Posterior vena cava (tissue), 2 donors: Measurements from ENCODE around the gene SLC12A4. TPM values are rescaled to one million over a fixed set of nuclear protein-coding genes. Genes with fewer than 3 reads are reported as not detected.
"Not testable (repeated sequence)": the region's sequence is repeated elsewhere in the genome, so short reads cannot be mapped to it uniquely, and the experiment has no call there.

Experiments
- DNase-seq: peaks from one replicate; pipeline ENCODE4 v3.0.0-alpha.2; 2020; ENCODE audit warnings: low spot score
- intact Hi-C, 2 donors: fragments of 100-400 bp; cut with DNase I; formaldehyde crosslinking; loops; one replicate each; pipeline versions ENCODE4 v1.14.1 to v1.14.2; 2022 to 2023
- long read RNA-seq, 2 donors: library from polyadenylated mRNA; unstranded; transcript quantifications; one replicate each; pipeline ENCODE4 v2.0.0, GENCODE V29; 2020 to 2021
- total RNA-seq, 2 donors: library from RNA; stranded (reverse); fragmentation: NEBNext Ultra II Directional; extraction: Animal tissue kit (Norgen Biotek cat#: 25700); gene quantifications; one replicate each; pipeline ENCODE4 v1.2.1, GENCODE V29; 2021
- donor health status: DM: yes; HTN: yes; CAD: no.
- donor health status: DM: yes; HTN: yes; CAD: no.

Gene SLC12A4
- total RNA-seq, result 10 to 100 TPM; 82.6 to 90.1 TPM
- long read RNA-seq, donor 1, full-length matches to known transcripts, result 20 of 46 reads
- long read RNA-seq, donor 1, partial matches to known transcripts, result 19 of 46 reads
- long read RNA-seq, donor 1, other reads (novel, unspliced or antisense), result 7 of 46 reads
- long read RNA-seq, donor 2, full-length matches to known transcripts, result 11 of 86 reads
- long read RNA-seq, donor 2, partial matches to known transcripts, result 68 of 86 reads
- long read RNA-seq, donor 2, other reads (novel, unspliced or antisense), result 7 of 86 reads

DNA sequence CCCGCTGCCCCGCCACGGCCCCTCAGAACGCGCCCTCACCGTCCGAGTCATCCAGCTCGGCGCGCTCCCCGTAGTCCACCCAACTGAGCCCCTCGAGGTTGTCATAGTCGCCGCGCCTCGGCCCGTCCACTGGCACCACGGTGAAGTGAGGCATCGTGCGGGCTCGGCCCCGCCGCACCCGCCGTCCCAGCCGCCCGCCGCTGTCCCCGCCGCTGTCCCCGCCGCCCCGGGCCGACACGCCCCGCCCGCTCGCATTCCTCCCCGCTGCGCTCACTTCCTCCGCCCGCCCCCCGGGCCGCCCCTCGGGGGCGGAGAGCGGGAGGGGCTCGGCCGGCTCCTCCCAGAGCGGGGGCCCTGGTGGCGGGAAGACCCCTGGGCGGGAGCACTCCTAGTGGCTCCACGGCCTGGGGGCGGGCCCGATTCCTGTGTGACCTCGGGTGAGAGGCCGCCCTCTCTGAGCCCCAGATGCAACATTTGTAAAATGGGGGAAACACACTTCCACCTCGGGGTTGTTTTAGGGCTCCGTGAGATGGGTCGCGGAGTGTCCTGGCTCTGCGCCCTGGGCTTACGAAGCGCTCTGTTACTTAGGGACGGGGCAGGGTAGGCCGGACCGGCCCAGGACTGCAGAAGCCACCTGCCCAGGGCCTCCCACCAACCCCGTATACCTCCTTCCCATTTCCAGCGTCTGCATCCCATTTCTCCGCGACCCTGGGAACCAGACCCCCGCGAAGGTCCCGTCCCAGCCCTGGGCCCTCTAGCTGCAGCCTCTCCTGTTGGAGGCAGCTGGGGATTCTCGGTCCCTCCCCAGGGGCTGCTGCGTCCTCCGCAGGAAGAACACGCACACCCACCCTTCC, at the start of gene SLC12A4:
TSS of gene SLC12A4 (minus strand) at position 238 of the 854 bp plus-strand sequence. CDS start at position 154, 84 bp downstream.
- peak; percentile 96 for DNase-seq
- intact Hi-C loops, result no loop called here

- no peak for DNase-seq
- intact Hi-C loops, result no loop called here
Measured at GRCh38 chr16:68015681-68016080, 47.2 kb upstream of the SLC12A4 start, which contains the start of gene DPEP2NB. DPEP2NB (minus strand) TSS chr16:68015911; CDS start chr16:68015770, 141 bp downstream.

- no peak for DNase-seq
Measured at GRCh38 chr16:68013440-68013839, 45.0 kb upstream of the SLC12A4 start.

DNA sequence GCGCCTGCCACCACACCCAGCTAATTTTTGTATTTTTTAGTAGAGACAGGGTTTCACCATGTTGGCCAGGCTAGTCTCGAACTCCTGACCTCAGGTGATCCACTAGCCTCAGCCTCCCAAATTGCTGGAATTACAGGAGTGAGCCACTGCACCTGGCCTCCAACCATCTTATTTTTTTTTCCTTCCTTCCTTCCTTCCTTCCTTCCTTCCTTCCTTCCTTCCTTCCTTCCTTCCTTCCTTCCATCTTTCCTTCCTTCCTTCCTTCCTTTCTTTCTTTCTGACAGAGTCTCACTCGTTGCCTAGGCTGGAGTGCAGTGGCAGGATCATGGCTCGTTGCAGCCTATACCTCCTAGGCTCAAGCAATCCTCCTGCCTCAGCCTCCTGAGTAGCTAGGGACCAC, 41.4 kb upstream of the SLC12A4 start:
- intact Hi-C loops, DNase-seq: not testable (repeated sequence)

More at GRCh38 chr16:68013440-68013839, 45.0 kb upstream of the SLC12A4 start:
- intact Hi-C loops, result no loop called here

DNA sequence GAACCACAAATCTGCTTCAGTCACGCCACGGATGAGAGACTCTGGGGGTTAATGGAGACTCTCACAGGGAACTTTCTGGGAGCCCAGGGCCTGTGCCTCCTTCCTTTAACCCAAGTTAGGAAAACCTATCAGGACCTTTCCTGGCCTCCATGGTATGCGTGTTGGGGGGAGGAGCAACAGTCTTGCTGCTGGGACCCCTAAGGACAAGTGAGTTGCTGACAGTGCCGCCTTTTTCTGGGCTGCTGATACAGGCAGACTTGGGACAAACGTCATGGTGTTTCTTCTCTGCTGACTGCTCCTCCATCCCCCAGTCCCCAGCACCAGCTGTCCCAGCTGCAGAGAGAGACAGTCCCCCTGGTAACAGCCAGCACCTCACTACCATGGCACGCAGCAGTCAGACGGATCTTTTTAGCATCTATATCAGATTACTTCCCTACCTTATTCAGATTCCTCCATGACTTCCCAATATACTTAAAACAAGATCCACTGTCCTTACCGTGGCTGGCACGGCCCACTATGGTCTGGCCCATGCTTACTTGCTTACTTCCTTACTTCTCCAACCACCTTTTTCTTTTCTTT, 40.8 kb upstream of the SLC12A4 start:
- DNase-seq, result no peak
- intact Hi-C loops, result no loop called here

DNA sequence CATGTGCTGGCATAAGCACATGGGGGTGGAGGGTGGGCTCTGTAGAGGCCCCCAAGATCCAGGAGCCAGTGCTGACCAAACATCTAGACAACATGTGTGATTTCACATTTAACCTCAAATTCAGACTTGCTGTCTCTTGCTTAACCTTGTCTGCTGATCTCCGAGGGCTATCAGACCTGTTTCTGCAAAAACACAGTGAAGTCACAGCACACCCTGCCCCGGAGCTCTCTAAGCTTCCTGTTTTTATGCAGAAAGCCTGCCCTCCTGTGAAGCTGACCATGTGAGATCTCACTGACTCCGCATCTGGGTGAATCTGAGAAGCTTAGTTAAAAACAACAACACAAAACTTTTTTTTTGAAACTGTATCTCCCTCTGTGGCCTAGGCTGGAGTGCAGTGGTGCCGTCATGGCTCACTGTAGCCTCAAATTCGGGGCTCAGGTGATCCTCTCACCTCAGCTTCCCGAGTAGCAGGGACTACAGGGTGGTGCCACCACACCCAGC, 37.4 kb upstream of the SLC12A4 start:
- intact Hi-C loops, result no loop called here
- peak; percentile 83 for DNase-seq

DNA sequence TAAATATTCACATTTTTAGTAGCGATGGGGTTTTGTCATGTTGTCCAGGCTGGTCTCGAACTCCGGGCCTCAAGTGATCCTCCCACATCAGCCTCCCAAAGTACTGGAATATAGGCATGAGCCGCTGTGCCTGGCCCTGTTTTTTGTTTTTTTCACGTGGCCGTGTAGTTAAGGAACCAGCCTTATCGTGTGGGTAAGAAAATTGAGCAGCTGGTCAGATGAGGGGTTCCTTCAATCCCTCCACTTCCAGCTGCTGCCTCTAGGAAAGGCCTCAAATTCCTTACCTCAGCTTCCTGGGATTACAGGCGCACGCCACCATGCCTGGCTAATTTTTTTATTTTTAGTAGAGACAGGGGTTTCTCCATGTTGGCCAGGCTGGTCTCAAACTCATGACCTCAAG, 36.8 kb upstream of the SLC12A4 start:
- no peak for DNase-seq
- intact Hi-C loops, result no loop called here

GRCh38 chr16:68003031-68003430, 34.6 kb upstream of the SLC12A4 start:
- DNase-seq, result no peak
- intact Hi-C loops, result no loop called here

GRCh38 chr16:68000450-68000849, 32.0 kb upstream of the SLC12A4 start:
- DNase-seq, result no peak
- intact Hi-C loops, result no loop called here

DNA sequence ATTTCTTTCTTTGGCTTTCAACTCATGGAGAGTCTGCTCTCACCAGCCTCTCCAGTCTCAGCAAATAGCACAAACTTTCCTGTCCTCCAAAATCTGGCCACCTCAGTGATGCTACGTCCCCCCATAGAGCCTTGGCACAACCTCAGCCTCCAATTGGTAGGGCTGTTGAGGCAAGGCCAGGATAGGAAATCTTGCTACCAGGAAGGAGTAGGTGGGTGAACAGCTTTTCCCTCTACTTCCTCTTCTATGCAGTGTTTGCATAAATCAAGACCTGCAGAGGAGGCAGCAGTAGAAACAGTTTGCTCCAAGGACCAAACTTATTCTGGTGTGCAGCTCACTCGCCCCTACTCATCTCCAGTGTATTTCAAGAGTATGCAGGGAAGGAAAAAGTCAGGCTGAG, 31.5 kb upstream of the SLC12A4 start:
- intact Hi-C loops, result no loop called here

DNA sequence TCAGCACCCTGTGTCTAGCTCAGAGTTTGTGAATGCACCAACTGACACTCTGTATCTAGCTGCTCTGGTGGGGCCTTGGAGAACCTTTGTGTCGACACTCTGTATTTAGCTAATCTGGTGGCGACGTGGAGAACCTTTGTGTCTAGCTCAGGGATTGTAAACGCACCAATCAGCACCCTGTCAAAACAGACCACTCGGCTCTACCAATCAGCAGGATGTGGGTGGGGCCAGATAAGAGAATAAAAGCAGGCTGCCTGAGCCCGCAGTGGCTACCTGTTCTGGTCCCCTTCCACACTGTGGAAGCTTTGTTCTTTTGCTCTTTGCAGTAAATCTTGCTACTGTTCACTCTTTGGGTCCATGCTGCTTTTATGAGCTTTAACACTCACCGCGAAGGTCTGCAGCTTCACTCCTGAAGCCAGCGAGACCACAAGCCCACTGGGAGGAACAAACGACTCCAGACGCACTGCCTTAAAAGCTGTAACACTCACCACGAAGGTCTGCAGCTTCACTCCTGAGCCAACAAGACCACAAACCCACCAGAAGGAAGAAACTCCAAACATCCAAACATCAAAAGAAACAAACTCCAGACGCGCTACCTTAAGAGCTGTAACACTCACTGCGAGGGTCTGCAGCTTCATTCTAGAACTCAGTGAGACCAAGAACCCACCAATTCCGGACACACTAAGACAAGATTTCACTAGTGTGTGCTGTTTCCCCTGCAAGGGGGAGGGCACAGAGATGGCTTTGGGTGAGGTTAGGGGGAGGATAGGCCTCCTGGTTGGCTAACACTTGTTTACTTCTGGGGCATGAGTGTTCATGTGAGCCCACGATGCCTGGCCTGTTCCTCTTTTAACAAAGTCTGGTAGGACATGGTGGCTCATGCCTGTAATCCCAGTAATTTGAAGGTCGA, 30.6 kb upstream of the SLC12A4 start, which contains the start of gene DPEP2:
TSS of gene DPEP2 (minus strand) at position 706 of the 910 bp plus-strand sequence. CDS start 6,272 bp downstream, outside the sequence.
- DNase-seq, intact Hi-C loops: not testable (repeated sequence)

More for the DNA sequence above, 31.5 kb upstream of the SLC12A4 start:
- DNase-seq, result no peak

- DNase-seq, intact Hi-C loops: not testable (repeated sequence)
Measured at GRCh38 chr16:67998231-67998778, 29.9 kb upstream of the SLC12A4 start.

DNA sequence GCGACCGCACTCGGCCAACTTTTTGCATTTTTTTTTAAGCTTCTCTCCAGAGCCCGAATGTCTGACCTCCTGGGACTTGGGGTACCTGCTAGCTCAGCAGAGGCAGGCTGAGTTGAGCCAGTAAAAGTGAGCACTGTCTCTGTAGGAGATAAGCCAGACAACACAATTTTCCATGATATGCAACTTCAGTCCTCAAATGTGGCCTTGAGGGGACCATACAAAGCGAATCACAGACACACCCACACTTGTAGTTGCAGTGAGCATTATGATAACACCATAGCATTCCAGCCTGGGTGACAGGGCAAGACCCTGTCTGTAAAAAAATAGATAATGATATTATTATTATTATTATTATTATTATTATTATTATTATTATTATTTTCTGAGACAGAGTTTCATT, 28.2 kb upstream of the SLC12A4 start:
- no peak for DNase-seq
- intact Hi-C loops, result no loop called here

GRCh38 chr16:67995423-67995822, 27.0 kb upstream of the SLC12A4 start:
- intact Hi-C loops, result no loop called here
- DNase-seq, result no peak

DNA sequence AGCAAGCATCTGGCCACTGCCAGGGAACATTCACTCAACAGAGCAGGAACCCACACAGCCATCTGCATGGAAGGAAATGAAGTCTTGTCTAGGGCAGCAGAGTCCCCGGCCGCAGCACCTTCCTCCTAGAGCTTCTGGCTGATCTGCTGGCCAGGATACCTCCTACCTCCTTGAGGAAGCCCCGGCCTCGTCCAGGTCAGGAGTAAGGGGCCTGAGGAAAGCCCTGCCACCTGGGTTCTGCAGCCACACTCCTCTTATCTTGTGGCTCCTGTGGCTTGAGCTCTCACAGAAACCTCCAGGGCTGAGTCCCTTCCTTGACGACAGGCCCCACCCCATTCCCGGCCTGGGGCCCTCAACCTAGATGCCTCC, 25.6 kb upstream of the SLC12A4 start:
- intact Hi-C loops, result loop anchor here in 1 of 2 donors (5.0 kb wide), 1 partner anchor 48 kb away; no protein-coding TSS in a partner anchor
- not testable (repeated sequence) for DNase-seq

DNA sequence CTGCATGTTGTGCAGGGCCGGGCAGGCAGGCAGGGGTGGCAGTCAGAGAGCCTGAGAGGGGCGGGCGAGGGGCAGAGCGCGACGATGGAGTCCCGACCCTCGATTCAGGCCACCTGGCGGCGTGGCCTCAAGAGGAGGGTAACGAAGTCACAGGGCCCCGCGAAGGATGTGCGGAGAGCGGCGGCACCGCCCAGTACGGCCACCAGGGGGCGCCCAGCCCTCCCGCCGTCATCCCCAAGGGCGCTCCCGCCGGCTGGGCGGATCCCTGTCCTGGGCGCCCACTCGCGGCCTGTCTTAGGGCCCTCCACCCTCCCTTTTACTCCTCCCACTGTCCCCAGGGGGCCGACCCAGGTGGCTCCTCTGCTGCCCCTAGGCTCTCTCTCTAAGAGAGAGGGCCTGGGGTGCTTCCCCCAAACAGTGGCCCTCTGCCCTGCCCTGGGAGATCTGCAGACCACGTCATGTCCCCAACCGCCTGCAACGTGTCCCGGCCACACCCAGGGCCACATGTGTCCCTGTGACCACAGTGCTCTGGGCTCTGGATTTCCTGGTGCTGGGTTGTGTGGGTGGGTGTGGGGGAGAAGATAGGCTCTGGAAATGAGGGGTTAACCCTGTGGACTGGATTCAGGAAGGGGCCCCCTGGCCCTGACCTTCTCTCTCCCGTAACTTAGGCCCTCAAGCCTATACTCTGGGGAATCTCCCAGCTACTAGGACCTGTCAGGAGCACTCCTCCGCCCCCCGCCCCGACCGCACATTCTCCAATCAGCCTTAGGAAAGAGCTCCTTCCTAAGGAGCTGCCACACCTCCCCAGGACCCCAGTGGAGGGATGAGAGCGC, 25.0 kb upstream of the SLC12A4 start:
- peak; percentile 96 for DNase-seq
- intact Hi-C loops, result loop anchor here in 1 of 2 donors (5.0 kb wide), 1 partner anchor 49 kb away; no protein-coding TSS in a partner anchor

DNA sequence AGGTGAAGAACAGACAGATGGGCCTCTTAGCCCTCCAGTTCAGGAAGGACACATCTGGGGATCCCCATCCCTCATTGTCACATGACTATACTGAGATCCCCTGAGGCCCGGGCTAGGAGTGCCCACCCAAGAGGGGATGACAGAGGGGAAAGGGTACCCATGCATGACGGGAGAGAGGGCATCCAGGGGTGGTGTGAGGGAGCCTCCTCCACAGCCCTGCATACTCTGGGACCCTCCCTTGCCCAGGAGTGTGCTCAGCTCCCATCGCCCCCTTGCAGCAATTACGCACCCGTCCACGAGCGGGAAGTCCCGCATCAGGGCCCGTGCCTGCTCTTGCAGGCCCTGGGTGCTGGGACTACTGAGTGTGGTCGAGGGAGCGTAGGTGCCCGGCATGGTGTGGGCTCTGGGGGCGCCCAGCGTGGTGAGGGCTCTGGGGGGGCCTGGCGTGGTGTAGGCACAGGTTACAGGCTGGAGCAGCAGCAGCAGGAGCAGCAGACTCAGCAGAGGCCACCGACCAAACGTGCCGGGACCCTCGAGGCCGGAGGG, 24.3 kb upstream of the SLC12A4 start:
- intact Hi-C loops, result loop anchor here in 1 of 2 donors (5.0 kb wide), 1 partner anchor 50 kb away; no protein-coding TSS in a partner anchor
- DNase-seq, result no peak
